Measurements from ENCODE around the gene AOC2.

- no peak for TF ChIP-seq SUZ12 (IDR thresholded peaks at IDR 0.05; ENCODE audit: extremely low read depth, insufficient read depth, insufficient read length)
- TF ChIP-seq YY1 (IDR thresholded peaks at IDR 0.05; ENCODE audit: insufficient read depth, insufficient read length): no peak
- no peak for TF ChIP-seq ZNF274 (IDR thresholded peaks at IDR 0.05; ENCODE audit: low read depth, low read length)
These were observed 39.6 kb downstream of the AOC2 start for GRCh38 chr17:42883802-42884558.
